ENCODE measurements around the gene KCNE5. TPM values are rescaled to one million over a fixed set of nuclear protein-coding genes. Genes with fewer than 3 reads are reported as not detected.
"Not testable (repeated sequence)": the region's sequence is repeated elsewhere in the genome, so short reads cannot be mapped to it uniquely, and the experiment has no call there.

Gene KCNE5
- total RNA-seq, 2 experiments from 2014 or later: 0.21 to 0.68 TPM

- ChIA-PET CTCF (no interaction called here), POLR2A (no interaction called here)
- Mint-ChIP-seq H3K36me3 (ENCODE audit: low read depth) (no peaks in the 10 kb centered on the region), H3K4me3 (no peak overlapping the region), H3K9me3 (ENCODE audit: insufficient read depth) (no peaks in the 10 kb centered on the region), H3K4me1 (ENCODE audit: low read depth) (no peaks in the 10 kb centered on the region), H3K27ac (no peak overlapping the region), H3K27me3 (ENCODE audit: low read depth) (peaks cover 6% of the 10 kb centered on the region)
- no peak for DNase-seq
- ATAC-seq: no peak
These were observed 29.0 kb downstream of the KCNE5 start for GRCh38 chrX:109596015-109596414.

DNA sequence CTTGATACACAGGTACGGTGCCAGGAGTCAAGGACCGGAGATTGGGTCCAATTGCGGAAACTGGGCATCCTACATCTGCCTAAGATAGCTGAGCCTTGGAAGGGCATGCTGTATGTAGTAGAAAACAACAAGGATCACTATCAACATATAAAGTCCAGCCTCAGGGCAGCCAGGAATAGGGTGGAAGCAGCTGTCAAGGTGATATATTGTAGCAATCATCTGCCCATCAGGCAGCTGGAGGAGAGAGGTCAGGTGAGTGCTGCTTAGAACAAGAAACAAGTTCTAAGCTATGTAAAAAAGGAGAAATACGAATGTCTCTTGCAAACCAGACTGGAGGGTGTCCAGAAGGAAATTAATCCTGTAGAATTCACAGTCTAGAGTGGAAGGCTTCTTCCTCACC is 34.8 kb downstream of the KCNE5 start:
- POLR2A ChIA-PET: no interaction called here
- Mint-ChIP-seq H3K27me3 (ENCODE audit: low read depth) (no peaks in the 10 kb centered on the region), H3K36me3 (ENCODE audit: low read depth) (no peaks in the 10 kb centered on the region), H3K27ac (no peak overlapping the region), H3K4me3 (no peak overlapping the region), H3K9me3 (ENCODE audit: insufficient read depth) (no peaks in the 10 kb centered on the region), H3K4me1 (ENCODE audit: low read depth) (no peaks in the 10 kb centered on the region)
- no peak for ATAC-seq
- CTCF ChIA-PET: no interaction called here
- no peak for DNase-seq

DNA sequence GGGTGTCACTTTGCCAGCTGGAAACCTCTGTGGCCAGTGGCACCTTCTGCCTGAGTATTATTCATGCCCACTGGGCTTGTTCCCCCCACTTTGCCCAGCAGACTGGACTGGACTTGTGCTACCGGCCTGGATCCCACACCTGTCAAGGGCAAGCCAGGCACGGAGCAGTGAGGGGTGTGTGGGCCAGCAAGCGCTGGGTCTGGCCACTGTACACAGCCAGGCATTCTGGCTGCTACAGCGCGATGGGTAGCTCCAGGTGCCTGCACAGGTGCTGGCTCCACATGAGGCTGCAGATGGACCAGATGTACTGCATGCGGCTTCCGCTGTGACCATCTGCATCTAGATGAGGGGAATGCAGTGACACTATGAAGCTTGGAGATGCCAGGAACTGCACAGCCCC is 39.5 kb downstream of the KCNE5 start:
- DNase-seq: no peak
- CTCF ChIA-PET: no interaction called here
- Mint-ChIP-seq H3K4me3 (no peak overlapping the region), H3K27ac (no peak overlapping the region), H3K4me1 (ENCODE audit: low read depth) (no peaks in the 10 kb centered on the region), H3K27me3 (ENCODE audit: low read depth) (no peaks in the 10 kb centered on the region), H3K36me3 (ENCODE audit: low read depth) (no peaks in the 10 kb centered on the region), H3K9me3 (ENCODE audit: insufficient read depth) (no peaks in the 10 kb centered on the region)
- POLR2A ChIA-PET: no interaction called here
- no peak for ATAC-seq

- Mint-ChIP-seq H3K27ac (no peak overlapping the region), H3K36me3 (ENCODE audit: low read depth) (no peaks in the 10 kb centered on the region), H3K4me1 (ENCODE audit: low read depth) (no peaks in the 10 kb centered on the region), H3K4me3 (no peak overlapping the region), H3K27me3 (ENCODE audit: low read depth) (no peaks in the 10 kb centered on the region), H3K9me3 (ENCODE audit: insufficient read depth) (no peaks in the 10 kb centered on the region)
- CTCF ChIA-PET: no interaction called here
- POLR2A ChIA-PET: no interaction called here
- no peak for DNase-seq
- ATAC-seq: no peak
These were observed 46.1 kb downstream of the KCNE5 start for GRCh38 chrX:109578916-109579315.

DNA sequence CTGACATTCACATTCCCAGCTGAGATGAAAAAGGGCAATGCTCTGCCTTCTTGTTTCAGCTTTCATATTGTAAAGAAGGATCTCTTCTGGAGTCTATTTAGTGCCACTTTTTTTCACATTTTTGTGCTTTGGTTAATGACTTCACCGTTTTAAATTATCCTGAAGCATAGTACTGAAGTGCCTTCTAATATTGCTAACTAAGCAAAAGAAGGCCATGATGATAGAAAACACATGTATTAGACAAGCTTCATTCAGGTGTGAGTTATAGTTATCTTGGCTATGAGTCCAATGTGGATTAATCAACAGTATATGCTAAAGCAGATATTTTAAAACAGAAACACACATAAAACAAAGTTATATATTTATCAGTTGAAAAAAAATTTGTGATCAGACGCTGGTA is 47.9 kb downstream of the KCNE5 start:
- Mint-ChIP-seq H3K9me3 (ENCODE audit: insufficient read depth) (no peaks in the 10 kb centered on the region), H3K27me3 (ENCODE audit: low read depth) (no peaks in the 10 kb centered on the region), H3K27ac (no peak overlapping the region), H3K4me3 (no peak overlapping the region), H3K4me1 (ENCODE audit: low read depth) (no peaks in the 10 kb centered on the region), H3K36me3 (ENCODE audit: low read depth) (no peaks in the 10 kb centered on the region)
- ATAC-seq (no peak), DNase-seq (no peak)
- POLR2A ChIA-PET: no interaction called here
- CTCF ChIA-PET: no interaction called here

GRCh38 chrX:109576083-109576482 is 48.9 kb downstream of the KCNE5 start:
- H3K36me3 Mint-ChIP-seq (ENCODE audit: low read depth); H3K27ac Mint-ChIP-seq; DNase-seq; H3K9me3 Mint-ChIP-seq (ENCODE audit: insufficient read depth); H3K4me3 Mint-ChIP-seq; H3K27me3 Mint-ChIP-seq (ENCODE audit: low read depth); H3K4me1 Mint-ChIP-seq (ENCODE audit: low read depth); POLR2A ChIA-PET; CTCF ChIA-PET; ATAC-seq: not testable (repeated sequence)

Other genes with a start within 250 kb of the KCNE5 start
- not detected for gene GUCY2F, start 143.1 kb downstream of the KCNE5 start, total RNA-seq
- 10 to 100 TPM; 12.6 to 13.1 TPM for gene NXT2, start 88.3 kb downstream of the KCNE5 start, total RNA-seq
- gene ACSL4, start 108.1 kb upstream of the KCNE5 start, total RNA-seq: 10 to 100 TPM; 44.8 to 50.7 TPM